Natural killer cell treated with Interleukin-12 subunit alpha and Interleukin-12 subunit beta and Interleukin-15 and Interleukin-18, amount 100 ng/mL, for 72 hours (primary cell): Measurements from ENCODE around the gene CAMK2G. TPM values are rescaled to one million over a fixed set of nuclear protein-coding genes. Genes with fewer than 3 reads are reported as not detected.

Source experiments
- ATAC-seq, 2 donors: fragments of 150-1000 bp; cut with Tn5 transposase in 1 of 2; sonication (Bioruptor Pico), chemical (Tn5 transposase) in 1 of 2; 2 replicates each; pipeline ENCODE4 v1.10.0; 2021
- DNase-seq: peaks from one replicate; pipeline ENCODE4 v3.0.0; 2022; ENCODE audit warnings: low spot score
- H3K27ac Mint-ChIP-seq, 2 donors: 1 replicate in 1 of 2; 2 replicates in 1 of 2; pipeline ENCODE4 v1.8.0; 2022; ENCODE audit warnings: mixed read lengths in 2 of 2, mild to moderate bottlenecking in 1 of 2, moderate library complexity in 1 of 2
- H3K27me3 Mint-ChIP-seq, 2 donors: 1 replicate in 1 of 2; 2 replicates in 1 of 2; pipeline ENCODE4 v1.8.0; 2022; ENCODE audit warnings: mixed read lengths in 2 of 2
- H3K36me3 Mint-ChIP-seq: one replicate; pipeline ENCODE4 v1.8.0; 2022; ENCODE audit warnings: mixed read lengths
- H3K4me1 Mint-ChIP-seq, 2 donors: 1 replicate in 1 of 2; 2 replicates in 1 of 2; pipeline ENCODE4 v1.8.0; 2022; ENCODE audit warnings: low read depth in 2 of 2, mixed read lengths in 2 of 2, mild to moderate bottlenecking in 1 of 2
- H3K4me3 Mint-ChIP-seq: one replicate; pipeline ENCODE4 v1.8.0; 2022; ENCODE audit warnings: mixed read lengths
- H3K9me3 Mint-ChIP-seq: 2 replicates; pipeline ENCODE4 v1.8.0; 2022; ENCODE audit warnings: mixed read lengths
- total RNA-seq, 2 donors: library from RNA; stranded (reverse); gene quantifications; one replicate each; pipeline ENCODE4 v1.2.3, GENCODE V29; 2022

Gene CAMK2G
- total RNA-seq, 2 donors from 2014 or later, result 6.9 to 15.3 TPM

GRCh38 chr10:73868655-73869195 is 5.6 kb downstream of the CAMK2G start:
- ATAC-seq, result no peak
- Mint-ChIP-seq H3K36me3 (no peaks in the 10 kb centered on the region), H3K27me3 (no peaks in the 10 kb centered on the region), H3K9me3 (no peaks in the 10 kb centered on the region), H3K4me1 (peaks cover 38 to 54% of the 10 kb centered on the region in 2 donors), H3K4me3 (no peak overlapping the region), H3K27ac (peak overlapping the region in 1 of 2 donors; percentile 52)
- no peak for DNase-seq

- ATAC-seq (no peak), DNase-seq (no peak)
- Mint-ChIP-seq H3K27me3 (no peaks in the 10 kb centered on the region), H3K9me3 (no peaks in the 10 kb centered on the region), H3K4me3 (no peak overlapping the region), H3K36me3 (no peaks in the 10 kb centered on the region), H3K4me1 (peaks cover 35 to 51% of the 10 kb centered on the region in 2 donors), H3K27ac (peak overlapping the region; percentile 52 to 89)
Observed at GRCh38 chr10:73867871-73868631, 6.3 kb downstream of the CAMK2G start.

DNA sequence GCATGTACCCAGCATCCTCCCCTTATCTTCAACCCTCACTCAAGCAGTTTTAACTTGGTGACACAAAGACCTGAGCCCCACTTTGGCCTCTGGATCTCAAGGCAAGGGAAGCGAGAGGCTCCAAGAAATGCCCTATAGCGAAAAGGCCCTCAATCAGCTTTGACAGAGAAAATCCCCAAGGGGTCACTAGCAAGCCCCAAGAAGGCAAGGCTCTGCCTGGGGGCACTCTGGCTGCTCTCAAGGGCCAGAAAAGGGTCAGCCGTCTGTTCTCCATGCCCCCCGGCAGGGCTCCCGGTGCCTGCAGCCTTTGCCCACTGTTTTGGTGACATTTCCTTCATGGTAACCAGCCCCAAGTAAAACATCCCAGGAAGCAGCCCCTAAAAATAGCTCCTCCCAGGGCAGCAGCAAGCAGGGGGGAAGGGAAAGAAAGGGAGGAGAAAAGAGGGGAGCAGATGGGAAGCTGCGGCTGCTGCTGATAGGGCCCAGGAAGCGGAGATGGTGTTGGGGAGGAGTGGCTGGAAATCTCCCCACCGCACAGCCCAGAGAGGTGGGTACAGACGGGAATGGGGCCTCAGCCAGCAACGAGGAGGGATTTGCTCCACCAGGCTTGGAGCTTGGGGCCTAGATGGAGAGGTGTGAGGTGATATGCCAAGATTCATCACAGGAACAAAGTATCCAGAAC is 7.1 kb downstream of the CAMK2G start:
- H3K4me3 Mint-ChIP-seq, result peak overlapping the region; percentile 48
- peaks cover 29 to 45% of the 10 kb centered on the region in 2 donors for H3K4me1 Mint-ChIP-seq
- H3K27me3 Mint-ChIP-seq, result no peaks in the 10 kb centered on the region
- ATAC-seq (no peak), DNase-seq (no peak)
- H3K9me3 Mint-ChIP-seq, result no peaks in the 10 kb centered on the region
- H3K27ac Mint-ChIP-seq, result peak overlapping the region; percentile 89 to 96
- H3K36me3 Mint-ChIP-seq, result no peaks in the 10 kb centered on the region

DNA sequence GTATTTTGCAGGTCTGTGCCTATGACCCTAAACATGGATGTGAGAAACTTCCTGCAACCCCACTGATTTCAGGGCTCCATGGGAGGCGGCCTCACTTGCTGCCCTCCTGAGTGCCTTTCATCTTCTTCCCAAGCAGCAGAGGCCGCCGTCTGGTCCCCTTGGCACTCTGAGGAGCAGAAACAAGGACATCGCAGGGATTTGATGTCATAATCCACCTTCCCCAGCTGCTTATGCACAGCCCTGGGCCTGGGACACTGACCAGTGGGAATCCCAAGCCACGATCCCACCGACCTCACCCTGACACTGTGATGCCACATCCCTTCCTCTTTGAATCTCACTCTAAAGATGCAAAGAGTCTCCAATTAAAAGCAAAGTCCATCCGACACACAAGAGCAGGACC is 7.7 kb downstream of the CAMK2G start:
- H3K4me1 Mint-ChIP-seq, result peaks cover 29 to 42% of the 10 kb centered on the region in 2 donors
- H3K4me3 Mint-ChIP-seq, result peak overlapping the region; percentile 48
- no peaks in the 10 kb centered on the region for H3K36me3 Mint-ChIP-seq
- H3K27me3 Mint-ChIP-seq, result no peaks in the 10 kb centered on the region
- ATAC-seq, result no peak
- no peak for DNase-seq
- peak overlapping the region; percentile 89 to 96 for H3K27ac Mint-ChIP-seq
- no peaks in the 10 kb centered on the region for H3K9me3 Mint-ChIP-seq

- H3K36me3 Mint-ChIP-seq, result peaks cover 2% of the 10 kb centered on the region
- peak; percentile 78 for DNase-seq
- H3K4me1 Mint-ChIP-seq, result peaks cover 29 to 36% of the 10 kb centered on the region in 2 donors
- no peaks in the 10 kb centered on the region for H3K9me3 Mint-ChIP-seq
- no peaks in the 10 kb centered on the region for H3K27me3 Mint-ChIP-seq
- peak overlapping the region; percentile 89 to 96 for H3K27ac Mint-ChIP-seq
- H3K4me3 Mint-ChIP-seq, result peak overlapping the region; percentile 86
- peak; percentile 86 to 92 for ATAC-seq
Observed at GRCh38 chr10:73865459-73866442, 8.6 kb downstream of the CAMK2G start.

DNA sequence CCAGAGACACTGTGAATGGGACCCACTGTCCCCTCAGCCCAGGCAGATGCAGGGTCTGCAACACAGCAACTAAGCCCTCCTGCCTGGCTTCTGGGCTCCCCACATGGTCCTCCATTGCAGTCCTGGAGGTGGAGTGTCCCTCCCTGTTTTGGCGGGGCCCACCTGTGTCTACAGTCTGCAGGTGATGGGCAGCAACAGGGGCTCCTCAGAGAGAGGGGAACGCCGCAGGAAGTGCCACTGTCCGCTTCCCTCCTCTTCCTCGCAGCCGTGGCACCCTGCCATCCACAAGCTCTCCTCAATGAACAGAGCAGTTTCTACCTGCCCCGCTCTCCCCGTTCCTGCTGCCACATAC is 9.3 kb downstream of the CAMK2G start:
- peaks cover 29 to 32% of the 10 kb centered on the region in 2 donors for H3K4me1 Mint-ChIP-seq

DNA sequence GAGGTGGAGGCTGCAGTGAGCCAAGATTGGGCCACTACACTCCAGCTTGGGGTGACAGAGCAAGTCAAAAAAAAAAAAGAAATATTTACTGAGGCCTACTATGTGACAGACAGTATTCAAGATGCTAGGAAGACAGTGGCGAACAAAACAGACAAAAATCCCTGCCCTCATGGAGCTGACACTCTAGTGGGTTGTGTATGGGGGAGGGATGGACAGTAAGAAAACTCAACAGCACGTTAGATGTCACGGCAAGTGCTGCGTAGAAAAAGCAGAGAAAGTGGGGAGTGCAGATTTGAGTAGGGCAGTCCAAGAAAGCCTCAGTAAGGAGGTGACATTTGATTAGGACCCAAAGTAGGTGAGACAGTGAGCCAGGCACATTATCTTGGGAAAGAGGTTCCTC is 10.1 kb downstream of the CAMK2G start:
- no peaks in the 10 kb centered on the region for H3K27me3 Mint-ChIP-seq
- H3K27ac Mint-ChIP-seq, result peak overlapping the region; percentile 89 to 96
- H3K9me3 Mint-ChIP-seq, result no peaks in the 10 kb centered on the region
- peak overlapping the region; percentile 62 for H3K4me3 Mint-ChIP-seq
- DNase-seq (no peak), ATAC-seq (no peak)
- peaks cover 5% of the 10 kb centered on the region for H3K36me3 Mint-ChIP-seq
- peaks cover 29 to 31% of the 10 kb centered on the region in 2 donors for H3K4me1 Mint-ChIP-seq

More for the DNA sequence above, 9.3 kb downstream of the CAMK2G start:
- H3K27ac Mint-ChIP-seq, result peak overlapping the region; percentile 89 to 96
- ATAC-seq (no peak), DNase-seq (no peak)
- H3K27me3 Mint-ChIP-seq, result no peaks in the 10 kb centered on the region
- H3K9me3 Mint-ChIP-seq, result no peaks in the 10 kb centered on the region
- H3K36me3 Mint-ChIP-seq, result peaks cover 5% of the 10 kb centered on the region
- peak overlapping the region; percentile 86 for H3K4me3 Mint-ChIP-seq

- no peak overlapping the region for H3K4me3 Mint-ChIP-seq
Observed at GRCh38 chr10:73863039-73863817, 11.1 kb downstream of the CAMK2G start.

GRCh38 chr10:73862011-73862410 is 12.3 kb downstream of the CAMK2G start:
- no peak overlapping the region for H3K4me3 Mint-ChIP-seq
- ATAC-seq (no peak), DNase-seq (no peak)
- H3K9me3 Mint-ChIP-seq, result no peaks in the 10 kb centered on the region
- H3K36me3 Mint-ChIP-seq, result peaks cover 5% of the 10 kb centered on the region
- no peaks in the 10 kb centered on the region for H3K27me3 Mint-ChIP-seq
- H3K27ac Mint-ChIP-seq, result no peak overlapping the region
- H3K4me1 Mint-ChIP-seq, result peaks cover 34 to 46% of the 10 kb centered on the region in 2 donors

More at GRCh38 chr10:73863039-73863817, 11.1 kb downstream of the CAMK2G start:
- Mint-ChIP-seq H3K36me3 (peaks cover 5% of the 10 kb centered on the region), H3K4me1 (peaks cover 34 to 36% of the 10 kb centered on the region in 2 donors), H3K27me3 (no peaks in the 10 kb centered on the region), H3K27ac (peak overlapping the region in 1 of 2 donors; percentile 89), H3K9me3 (no peaks in the 10 kb centered on the region)
- ATAC-seq (no peak), DNase-seq (no peak)

DNA sequence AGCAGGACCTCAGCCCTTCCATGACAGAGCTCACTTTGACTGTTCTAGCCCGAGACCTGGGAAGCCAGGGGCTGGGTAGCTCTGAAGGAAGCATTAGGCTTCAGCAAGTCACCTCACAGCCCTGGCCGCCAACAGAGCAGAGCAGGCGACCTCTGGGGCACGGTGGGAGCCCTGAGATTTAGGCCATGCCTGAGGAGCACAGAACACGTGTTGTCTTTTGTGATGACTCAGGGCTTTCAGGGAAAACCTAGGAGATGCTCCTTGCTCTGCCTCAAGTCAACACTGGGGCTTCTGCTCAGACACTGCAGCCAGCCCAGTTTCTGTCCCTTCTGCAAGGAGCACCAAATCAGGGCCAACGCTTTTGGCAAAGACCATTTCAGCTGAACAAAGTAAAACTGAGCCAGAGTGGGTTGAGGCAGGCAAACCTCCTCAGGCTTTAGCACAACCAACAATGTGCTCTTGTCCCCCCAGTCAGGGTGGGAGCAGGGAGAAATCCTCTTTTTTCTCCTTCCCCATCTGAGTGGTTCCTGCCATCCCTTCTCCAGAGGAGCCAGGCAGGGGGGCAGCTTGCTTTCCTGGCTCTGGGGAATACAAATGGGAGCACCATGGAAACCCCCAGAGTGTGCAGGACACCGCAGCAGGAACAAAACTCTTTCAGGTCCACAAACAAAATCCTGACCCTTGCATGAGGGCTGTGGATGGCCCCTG is 14.4 kb downstream of the CAMK2G start:
- DNase-seq (no peak), ATAC-seq (peak in 1 of 2 donors; percentile 7)
- Mint-ChIP-seq H3K36me3 (peaks cover 5% of the 10 kb centered on the region), H3K27me3 (no peaks in the 10 kb centered on the region), H3K27ac (no peak overlapping the region), H3K4me1 (peaks cover 14 to 29% of the 10 kb centered on the region in 2 donors), H3K4me3 (no peak overlapping the region), H3K9me3 (no peaks in the 10 kb centered on the region)

DNA sequence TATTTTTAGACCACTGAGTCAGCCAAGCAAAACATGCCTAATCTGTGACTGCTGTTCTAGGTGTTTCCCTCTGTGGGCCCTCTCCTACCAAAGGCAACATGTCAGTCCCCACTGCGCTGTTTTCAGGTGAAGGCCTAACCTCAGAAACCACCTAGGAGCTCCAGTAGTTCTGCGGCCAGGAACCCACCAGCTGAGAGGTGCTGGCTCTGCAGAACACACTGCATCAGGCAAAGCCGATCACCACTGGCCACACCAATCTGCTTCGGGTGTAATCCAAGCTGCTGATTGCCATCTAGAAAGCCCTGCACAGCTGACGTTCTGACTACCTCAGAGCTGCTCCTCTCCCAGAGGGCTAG is 14.9 kb downstream of the CAMK2G start:
- H3K9me3 Mint-ChIP-seq, result no peaks in the 10 kb centered on the region
- peaks cover 5% of the 10 kb centered on the region for H3K36me3 Mint-ChIP-seq
- ATAC-seq (peak in 1 of 2 donors; percentile 35), DNase-seq (no peak)
- no peaks in the 10 kb centered on the region for H3K27me3 Mint-ChIP-seq
- H3K4me3 Mint-ChIP-seq, result no peak overlapping the region
- peaks cover 9 to 25% of the 10 kb centered on the region in 2 donors for H3K4me1 Mint-ChIP-seq
- no peak overlapping the region for H3K27ac Mint-ChIP-seq

GRCh38 chr10:73858750-73859427 is 15.5 kb downstream of the CAMK2G start:
- Mint-ChIP-seq H3K36me3 (peaks cover 5% of the 10 kb centered on the region), H3K27ac (peak overlapping the region in 1 of 2 donors; percentile 4), H3K9me3 (no peaks in the 10 kb centered on the region), H3K4me3 (no peak overlapping the region), H3K4me1 (peaks cover 6 to 22% of the 10 kb centered on the region in 2 donors), H3K27me3 (no peaks in the 10 kb centered on the region)
- ATAC-seq, result no peak
- no peak for DNase-seq
